ENCODE data around the gene CECR2. TPM values are rescaled to one million over a fixed set of nuclear protein-coding genes. Genes with fewer than 3 reads are reported as not detected.

Gene CECR2
- total RNA-seq, 4 donors from 2014 or later = 1.1 to 2.1 (median 1.3) TPM

DNA sequence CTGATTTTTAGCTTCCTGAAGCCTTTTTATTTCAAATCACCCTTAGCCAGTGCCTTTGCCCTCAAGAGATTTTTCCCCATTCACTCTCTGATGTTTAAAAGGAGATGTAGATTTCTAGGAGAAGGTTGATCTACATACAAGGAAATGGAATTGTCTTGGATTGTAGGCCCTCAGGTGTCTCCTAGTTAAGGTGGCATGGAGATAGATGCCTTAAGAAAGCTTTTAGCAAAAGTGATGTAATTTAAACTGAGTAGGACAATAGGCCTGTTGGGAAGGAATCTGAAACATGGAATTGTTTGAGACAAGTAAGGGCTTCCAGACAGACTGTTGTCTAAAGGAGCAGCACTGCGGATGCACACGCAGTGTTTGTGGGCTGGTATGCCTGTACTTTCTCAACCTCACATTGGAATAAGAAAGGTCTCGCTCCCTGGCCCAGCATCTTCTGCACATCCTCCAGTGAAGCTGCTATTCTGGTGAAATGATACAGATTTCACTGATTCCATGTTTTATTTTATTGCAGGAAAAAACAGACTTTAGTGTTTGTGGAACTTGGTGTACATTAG, 124.2 kb downstream of the CECR2 start:
- peaks cover 5 to 13% (median 11%) of the 10 kb centered on the region in 4 donors for H3K4me1 ChIP-seq
- H3K36me3 ChIP-seq = no peaks in the 10 kb centered on the region
- TF ChIP-seq POLR2AphosphoS5 (IDR thresholded peaks at IDR 0.05) = no peak
- TF ChIP-seq EP300 (IDR thresholded peaks at IDR 0.05) = no peak
- TF ChIP-seq, protein P1, sequence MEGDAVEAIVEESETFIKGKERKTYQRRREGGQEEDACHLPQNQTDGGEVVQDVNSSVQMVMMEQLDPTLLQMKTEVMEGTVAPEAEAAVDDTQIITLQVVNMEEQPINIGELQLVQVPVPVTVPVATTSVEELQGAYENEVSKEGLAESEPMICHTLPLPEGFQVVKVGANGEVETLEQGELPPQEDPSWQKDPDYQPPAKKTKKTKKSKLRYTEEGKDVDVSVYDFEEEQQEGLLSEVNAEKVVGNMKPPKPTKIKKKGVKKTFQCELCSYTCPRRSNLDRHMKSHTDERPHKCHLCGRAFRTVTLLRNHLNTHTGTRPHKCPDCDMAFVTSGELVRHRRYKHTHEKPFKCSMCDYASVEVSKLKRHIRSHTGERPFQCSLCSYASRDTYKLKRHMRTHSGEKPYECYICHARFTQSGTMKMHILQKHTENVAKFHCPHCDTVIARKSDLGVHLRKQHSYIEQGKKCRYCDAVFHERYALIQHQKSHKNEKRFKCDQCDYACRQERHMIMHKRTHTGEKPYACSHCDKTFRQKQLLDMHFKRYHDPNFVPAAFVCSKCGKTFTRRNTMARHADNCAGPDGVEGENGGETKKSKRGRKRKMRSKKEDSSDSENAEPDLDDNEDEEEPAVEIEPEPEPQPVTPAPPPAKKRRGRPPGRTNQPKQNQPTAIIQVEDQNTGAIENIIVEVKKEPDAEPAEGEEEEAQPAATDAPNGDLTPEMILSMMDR (IDR thresholded peaks at IDR 0.05) = no peak
- no peak for TF ChIP-seq POLR2A (IDR thresholded peaks at IDR 0.05; ENCODE audit: low read depth)
- DNase-seq (ENCODE audit: extremely low spot score) = no peak
- WGBS = 83% methylated on average over 3 of the region's 3 CpGs
- H3K27ac ChIP-seq (replicated peaks in 1 of 4) = no peak overlapping the region
- no peaks in the 10 kb centered on the region for H3K27me3 ChIP-seq
- no peak overlapping the region for H3K4me3 ChIP-seq
- H3K9me3 ChIP-seq = no peaks in the 10 kb centered on the region
- intact Hi-C loops (cut with DNase I) = loop anchor here (10.0 kb wide), 1 partner anchor 579 kb away; no protein-coding TSS in a partner anchor

DNA sequence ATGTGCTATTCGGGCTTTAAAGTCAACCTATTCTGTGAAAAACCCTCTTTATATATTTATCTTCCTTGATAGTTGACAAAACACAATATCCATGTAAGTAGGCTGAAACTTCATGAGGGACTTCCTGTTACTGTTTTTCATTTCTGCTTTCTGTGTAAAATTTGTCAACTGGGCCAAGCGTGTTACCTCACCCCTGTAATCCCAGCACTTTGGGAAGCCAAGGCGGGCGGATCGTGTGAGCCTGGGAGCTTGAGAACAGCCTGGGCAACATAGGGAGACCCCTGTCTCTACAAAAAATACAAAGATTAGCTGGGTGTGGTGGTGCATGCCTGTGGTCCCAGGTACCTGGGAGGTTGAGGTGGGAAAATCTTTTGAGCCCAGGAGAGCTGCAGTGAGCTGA, 127.6 kb downstream of the CECR2 start:
- Histone ChIP-seq H3K4me1 (peaks cover 5 to 11% (median 9%) of the 10 kb centered on the region in 4 donors), H3K4me3 (no peak overlapping the region), H3K36me3 (peaks cover 0 to 5% (median 0%) of the 10 kb centered on the region in 4 donors), H3K27me3 (no peaks in the 10 kb centered on the region), H3K9me3 (no peaks in the 10 kb centered on the region), H3K27ac (replicated peaks in 1 of 4) (no peak overlapping the region)
- TF ChIP-seq POLR2AphosphoS5 (IDR thresholded peaks at IDR 0.05) (no peak), EP300 (IDR thresholded peaks at IDR 0.05) (no peak), POLR2A (IDR thresholded peaks at IDR 0.05; ENCODE audit: low read depth) (no peak)
- TF ChIP-seq, protein P1 (IDR thresholded peaks at IDR 0.05) = no peak
- intact Hi-C loops (cut with DNase I) = loop anchor here (10.0 kb wide), 1 partner anchor 582 kb away; no protein-coding TSS in a partner anchor
- DNase-seq (ENCODE audit: extremely low spot score) = no peak
- WGBS = 81% methylated on average over 5 of the region's 5 CpGs

GRCh38 chr22:17501679-17502285, 132.5 kb downstream of the CECR2 start:
- Histone ChIP-seq H3K27me3 (no peaks in the 10 kb centered on the region), H3K36me3 (peaks cover 0 to 26% (median 5%) of the 10 kb centered on the region in 4 donors), H3K27ac (replicated peaks in 1 of 4) (no peak overlapping the region), H3K9me3 (no peaks in the 10 kb centered on the region), H3K4me1 (no peaks in the 10 kb centered on the region), H3K4me3 (no peak overlapping the region)
- TF ChIP-seq, protein P1 (IDR thresholded peaks at IDR 0.05) = peak; percentile 60 to 65 (median 61)
- no peak for TF ChIP-seq POLR2AphosphoS5 (IDR thresholded peaks at IDR 0.05)
- no peak for DNase-seq (ENCODE audit: extremely low spot score)
- intact Hi-C loops (cut with DNase I) = loop anchor here (2.0 to 10.0 kb wide), 3 partner anchors 137 to 424 kb away; partner anchors contain the start of gene CECR2
- WGBS = 43% methylated on average over 12 of the region's 12 CpGs

GRCh38 chr22:17508110-17508509, 138.8 kb downstream of the CECR2 start:
- TF ChIP-seq, protein P1 (IDR thresholded peaks at IDR 0.05) = no peak
- TF ChIP-seq POLR2A (IDR thresholded peaks at IDR 0.05; ENCODE audit: low read depth) (no peak), EP300 (IDR thresholded peaks at IDR 0.05) (no peak), POLR2AphosphoS5 (IDR thresholded peaks at IDR 0.05) (no peak)
- H3K27ac ChIP-seq (replicated peaks in 1 of 4) = no peak overlapping the region
- 95% methylated on average over 3 of the region's 3 CpGs for WGBS
- no peaks in the 10 kb centered on the region for H3K4me1 ChIP-seq
- intact Hi-C loops (cut with DNase I) = loop anchor here (10.0 kb wide), 1 partner anchor 143 kb away; the partner anchor contains the start of gene CECR2
- no peaks in the 10 kb centered on the region for H3K9me3 ChIP-seq
- H3K4me3 ChIP-seq = no peak overlapping the region
- H3K36me3 ChIP-seq = peaks cover 0 to 38% (median 5%) of the 10 kb centered on the region in 4 donors
- no peaks in the 10 kb centered on the region for H3K27me3 ChIP-seq
- DNase-seq (ENCODE audit: extremely low spot score) = no peak
